ENCODE measurements around the gene PRKAR1B. TPM values are rescaled to one million over a fixed set of nuclear protein-coding genes. Genes with fewer than 3 reads are reported as not detected.
"Not testable (repeated sequence)": the region's sequence is repeated elsewhere in the genome, so short reads cannot be mapped to it uniquely, and the experiment has no call there.

Gene PRKAR1B
- total RNA-seq, 2 donors from 2014 or later: 2.0 to 3.4 TPM

DNA sequence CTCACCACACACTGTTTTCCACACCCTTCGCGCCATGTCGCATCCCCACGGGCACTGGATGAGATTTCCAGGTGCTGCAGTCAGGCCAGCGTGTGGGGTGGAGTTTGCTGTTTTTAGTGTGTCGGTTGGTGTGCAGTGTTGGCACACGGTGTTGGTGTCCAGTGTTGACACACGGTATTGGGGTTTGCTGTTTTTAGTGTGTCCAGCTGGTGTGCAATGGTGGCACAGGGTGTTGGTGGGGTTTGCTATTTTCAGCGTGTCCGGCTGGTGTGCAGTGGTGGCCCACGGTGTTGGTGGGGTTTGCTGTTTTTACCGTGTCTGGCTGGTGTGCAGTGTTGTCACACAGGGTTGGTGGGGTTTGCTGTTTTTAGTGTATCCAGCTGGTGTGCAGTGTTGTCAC, 20.1 kb upstream of the PRKAR1B start:
- Histone ChIP-seq H3K27me3 (no peaks in the 10 kb centered on the region), H3K27ac (no peak overlapping the region), H3K4me3 (no peak overlapping the region), H3K4me1 (peaks cover 16% of the 10 kb centered on the region), H3K9me3 (no peaks in the 10 kb centered on the region), H3K36me3 (replicated peaks in 1 of 2; ENCODE audit: insufficient read depth in 1 of 2, low read depth in 2 of 2) (peaks cover 0 to 4% of the 10 kb centered on the region in 2 donors)
- TF ChIP-seq CTCF (IDR thresholded peaks at IDR 0.05): no peak
- TF ChIP-seq POLR2A (IDR thresholded peaks at IDR 0.05): no peak
- no peak for ATAC-seq
- peak in 1 of 4 donors; percentile 0 for DNase-seq
- WGBS, 2 donors: 87 to 90% methylated on average over 12 of the region's 12 CpGs
- intact Hi-C loops (cut with DNase I): no loop called here

DNA sequence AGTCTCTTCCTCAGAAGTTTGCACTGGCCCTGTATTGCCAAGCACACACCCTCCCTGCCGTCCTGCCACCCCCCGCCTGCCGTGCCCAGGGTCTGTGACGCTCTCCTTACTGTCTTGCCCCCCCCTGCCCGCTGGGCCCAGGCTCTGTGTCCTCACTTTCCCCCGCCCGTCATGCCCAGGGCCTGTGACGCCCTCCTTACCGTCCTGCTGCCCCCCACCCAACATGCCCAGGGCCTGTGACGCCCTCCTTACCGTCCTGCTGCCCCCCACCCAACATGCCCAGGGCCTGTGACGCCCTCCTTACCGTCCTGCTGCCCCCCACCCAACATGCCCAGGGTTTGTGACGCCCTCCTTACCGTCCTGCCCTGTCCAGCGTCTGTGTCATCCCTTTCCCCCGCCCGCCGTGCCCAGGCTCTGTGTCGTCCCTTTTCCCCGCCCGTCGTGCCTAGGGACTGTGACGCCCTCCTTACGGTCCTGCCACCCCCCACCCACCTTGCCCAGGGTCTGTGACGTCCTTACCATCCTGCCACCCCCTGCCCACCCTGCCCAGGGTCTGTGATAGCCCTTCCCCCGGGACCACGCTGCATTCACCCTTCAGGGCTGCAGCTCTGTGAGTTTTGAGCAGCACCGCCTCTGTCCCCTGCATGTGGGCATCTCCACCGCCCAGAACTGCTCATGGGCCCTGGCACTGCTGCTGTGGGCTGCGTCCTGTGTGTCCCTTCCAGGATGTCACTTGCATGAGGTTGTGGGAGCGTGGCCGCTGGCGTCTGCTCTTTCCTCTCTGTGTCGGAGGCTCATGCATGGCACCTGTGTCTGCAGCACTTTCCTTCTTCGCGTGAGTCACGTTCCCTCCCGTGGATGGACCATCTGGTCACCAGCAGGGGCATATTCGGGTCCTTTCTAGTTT, 19.3 kb upstream of the PRKAR1B start:
- intact Hi-C loops (cut with DNase I): no loop called here
- Histone ChIP-seq H3K4me3 (no peak overlapping the region), H3K27me3 (no peaks in the 10 kb centered on the region), H3K4me1 (peaks cover 16% of the 10 kb centered on the region), H3K27ac (no peak overlapping the region), H3K9me3 (no peaks in the 10 kb centered on the region), H3K36me3 (replicated peaks in 1 of 2; ENCODE audit: insufficient read depth in 1 of 2, low read depth in 2 of 2) (peaks cover 0 to 7% of the 10 kb centered on the region in 2 donors)
- 91 to 93% methylated on average over 28 to 38 of the region's 40 CpGs for WGBS, 2 donors
- no peak for TF ChIP-seq POLR2A (IDR thresholded peaks at IDR 0.05)
- TF ChIP-seq CTCF (IDR thresholded peaks at IDR 0.05): no peak
- DNase-seq (peak in 1 of 4 donors; percentile 3), ATAC-seq (no peak)

GRCh38 chr7:745431-746154, 18.5 kb upstream of the PRKAR1B start:
- Histone ChIP-seq H3K9me3 (no peaks in the 10 kb centered on the region), H3K4me1 (peaks cover 16% of the 10 kb centered on the region), H3K27me3 (no peaks in the 10 kb centered on the region), H3K4me3 (no peak overlapping the region), H3K36me3 (replicated peaks in 1 of 2; ENCODE audit: insufficient read depth in 1 of 2, low read depth in 2 of 2) (peaks cover 0 to 7% of the 10 kb centered on the region in 2 donors), H3K27ac (no peak overlapping the region)
- 88 to 97% methylated on average over 23 of the region's 23 CpGs for WGBS, 2 donors
- peak in 1 of 4 donors; percentile 3 for DNase-seq
- TF ChIP-seq CTCF (IDR thresholded peaks at IDR 0.05): peak in 1 of 7 experiments; percentile 28
- no peak for TF ChIP-seq POLR2A (IDR thresholded peaks at IDR 0.05)
- no peak for ATAC-seq
- intact Hi-C loops (cut with DNase I): no loop called here

DNA sequence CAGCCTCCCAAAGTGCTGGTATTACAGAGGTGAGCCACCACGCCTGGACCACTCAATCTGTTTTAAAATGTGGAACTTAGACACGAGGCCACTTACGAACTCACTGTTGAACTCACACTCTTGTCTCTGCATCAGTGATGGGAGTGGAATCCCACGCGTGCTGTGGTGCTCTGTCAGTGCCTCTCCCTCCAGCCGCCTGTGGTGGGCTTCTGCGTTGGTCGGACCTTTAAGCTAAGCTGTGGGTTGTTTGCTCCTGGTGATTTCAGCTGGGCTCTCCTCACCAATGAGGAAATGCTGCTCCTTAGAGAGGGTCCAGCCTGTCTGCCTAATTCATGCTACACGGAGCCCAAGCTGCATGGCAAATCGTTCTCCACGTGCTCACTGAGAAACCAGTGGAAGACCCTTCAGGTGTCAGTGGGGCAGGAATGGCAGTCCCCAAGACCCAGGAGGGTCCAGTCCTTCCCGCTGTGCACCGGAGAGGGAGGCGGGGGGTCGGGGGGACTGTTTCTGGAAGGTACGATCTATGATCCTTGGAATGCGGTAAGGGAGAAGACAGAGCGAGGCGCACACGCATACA, 17.9 kb upstream of the PRKAR1B start:
- Histone ChIP-seq H3K4me3 (no peak overlapping the region), H3K9me3 (no peaks in the 10 kb centered on the region), H3K36me3 (replicated peaks in 1 of 2; ENCODE audit: insufficient read depth in 1 of 2, low read depth in 2 of 2) (peaks cover 0 to 7% of the 10 kb centered on the region in 2 donors), H3K27ac (no peak overlapping the region), H3K4me1 (peaks cover 15% of the 10 kb centered on the region), H3K27me3 (no peaks in the 10 kb centered on the region)
- WGBS, 2 donors: 98% methylated on average over 20 of the region's 20 CpGs
- no peak for TF ChIP-seq POLR2A (IDR thresholded peaks at IDR 0.05)
- no peak for TF ChIP-seq CTCF (IDR thresholded peaks at IDR 0.05)
- ATAC-seq: no peak
- DNase-seq: no peak
- intact Hi-C loops (cut with DNase I): no loop called here

DNA sequence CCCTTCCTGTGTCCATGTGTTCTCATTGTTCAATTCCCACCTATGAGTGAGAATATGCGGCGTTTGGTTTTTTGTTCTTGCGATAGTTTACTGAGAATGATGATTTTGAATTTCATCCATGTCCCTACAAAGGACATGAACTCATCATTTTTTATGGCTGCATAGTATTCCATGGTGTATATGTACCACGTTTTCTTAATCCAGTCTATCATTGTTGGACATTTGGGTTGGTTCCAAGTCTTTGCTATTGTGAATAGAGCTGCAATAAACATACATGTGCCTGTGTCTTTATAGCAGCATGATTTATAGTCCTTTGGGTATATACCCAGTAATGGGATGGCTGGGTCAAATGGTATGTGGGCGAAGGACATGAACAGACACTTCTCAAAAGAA, 17.0 kb upstream of the PRKAR1B start:
- DNase-seq; ATAC-seq; intact Hi-C loops (cut with DNase I); H3K27ac ChIP-seq; H3K9me3 ChIP-seq; H3K36me3 ChIP-seq (replicated peaks in 1 of 2; ENCODE audit: insufficient read depth in 1 of 2, low read depth in 2 of 2); H3K4me3 ChIP-seq; H3K4me1 ChIP-seq; H3K27me3 ChIP-seq: not testable (repeated sequence)
- WGBS, 2 donors: 93 to 96% methylated on average over 5 of the region's 5 CpGs

DNA sequence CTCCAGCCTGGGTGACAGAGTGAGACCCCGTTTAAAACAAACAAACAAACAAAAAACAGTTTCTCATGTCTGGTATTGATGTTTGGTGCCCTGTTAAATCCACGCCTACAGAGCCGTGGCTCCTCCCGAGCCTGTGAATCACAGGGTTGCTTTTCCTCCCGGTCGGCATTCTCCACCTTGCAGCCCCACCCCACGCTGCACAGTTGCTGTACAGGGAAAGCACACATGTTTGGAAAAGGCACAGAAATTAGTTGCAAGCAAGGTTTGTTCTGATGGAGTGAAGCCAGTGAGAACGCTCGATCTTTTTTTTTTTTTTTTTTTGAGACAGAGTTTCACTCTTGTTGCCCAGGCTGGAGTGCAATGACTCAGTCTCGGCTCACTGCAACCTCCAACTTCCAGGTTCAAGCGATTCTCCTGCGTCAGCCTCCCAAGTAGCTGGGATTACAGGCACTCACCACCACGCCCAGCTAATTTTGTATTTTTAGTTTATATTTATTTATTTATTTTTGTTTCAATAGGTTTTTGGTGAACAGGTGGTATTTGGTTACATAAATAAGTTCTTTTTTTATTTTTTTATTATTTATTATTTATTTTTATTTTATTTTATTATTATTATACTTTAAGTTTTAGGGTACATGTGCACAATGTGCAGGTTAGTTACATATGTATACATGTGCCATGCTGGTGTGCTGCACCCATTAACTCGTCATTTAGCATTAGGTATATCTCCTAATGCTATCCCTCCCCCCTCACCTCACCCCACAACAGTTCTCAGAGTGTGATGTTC, 16.5 kb upstream of the PRKAR1B start:
- ATAC-seq; H3K27me3 ChIP-seq; H3K9me3 ChIP-seq; DNase-seq; intact Hi-C loops (cut with DNase I); H3K4me1 ChIP-seq; H3K36me3 ChIP-seq (replicated peaks in 1 of 2; ENCODE audit: insufficient read depth in 1 of 2, low read depth in 2 of 2); H3K27ac ChIP-seq; H3K4me3 ChIP-seq: not testable (repeated sequence)
- 91 to 92% methylated on average over 14 of the region's 14 CpGs for WGBS, 2 donors
